ENCODE data around the gene PNPO. TPM values are rescaled to one million over a fixed set of nuclear protein-coding genes. Genes with fewer than 3 reads are reported as not detected.

Gene PNPO
- total and polyA plus RNA-seq, 2 of the 13 experiments (the other 11 are each of a cell fraction or from before 2014, with no cell fraction given), result 47.9 to 63.3 TPM

DNA sequence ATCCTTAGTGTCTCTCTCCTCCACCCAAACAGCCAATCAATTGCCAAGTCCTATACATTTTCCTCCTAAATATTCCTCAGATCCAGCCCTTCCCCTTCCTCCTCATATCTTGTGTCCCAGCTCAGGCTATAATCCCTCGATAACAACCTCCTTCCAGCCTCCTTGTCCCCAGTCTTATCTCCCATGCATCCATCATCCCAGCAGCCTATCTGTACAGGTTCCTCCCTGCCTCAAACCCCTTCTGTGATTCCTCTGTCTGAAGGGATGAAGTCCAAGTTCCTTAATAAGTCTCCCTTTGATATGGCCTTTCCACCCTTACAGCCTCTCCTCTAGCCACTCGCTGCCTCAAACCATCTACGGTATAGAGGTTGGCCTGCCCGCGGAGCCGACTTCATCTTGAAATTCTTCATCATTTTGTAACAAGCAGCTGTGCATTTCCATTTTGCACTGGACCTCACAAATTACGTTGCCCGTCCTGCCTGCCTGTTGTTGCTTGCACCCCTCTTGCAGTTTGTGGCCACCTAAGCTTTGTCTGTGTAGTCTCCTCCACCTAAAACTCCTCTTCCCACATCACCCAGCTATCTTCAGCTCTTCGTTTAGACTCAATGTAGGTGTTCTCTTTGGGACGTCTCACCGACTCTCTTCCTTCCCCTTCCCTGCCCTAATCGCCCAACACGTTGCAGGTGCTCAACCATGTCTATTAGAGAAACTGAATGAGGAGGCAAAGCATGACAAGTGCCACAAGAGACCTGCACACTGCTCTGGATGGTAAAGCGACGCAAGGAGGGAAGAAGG is 28.8 kb downstream of the PNPO start (continued):
- TF ChIP-seq ZNF343 (CRISPR knock-in tag; IDR thresholded peaks at IDR 0.05) (0 out of 2 replicates have a peak, but pooled peaks have one; percentile 47), ZNF232 (CRISPR knock-in tag; IDR thresholded peaks at IDR 0.05; ENCODE audit: borderline replicate concordance) (no peak; the same call in 1 of the 2 replicates), ZNF121 (CRISPR knock-in tag; IDR thresholded peaks at IDR 0.05) (0 out of 2 replicates have a peak, but pooled peaks have one; percentile 44), MAFK (conservative IDR thresholded peaks at IDR 0.05 in 1 of 2, IDR thresholded peaks at IDR 0.05 in 1 of 2; ENCODE audit: low read length in 2 of 2) (no peak), KDM1A (CRISPR knock-in tag; IDR thresholded peaks at IDR 0.05) (0 out of 2 replicates have a peak, but pooled peaks have one; percentile 36), ZSCAN30 (CRISPR knock-in tag; IDR thresholded peaks at IDR 0.05) (no peak), ZNF546 (CRISPR knock-in tag; conservative IDR thresholded peaks at IDR 0.05) (no peak), RFX3 (CRISPR knock-in tag; IDR thresholded peaks at IDR 0.05) (no peak), ZNF510 (CRISPR knock-in tag; IDR thresholded peaks at IDR 0.05; ENCODE audit: low read depth) (no peak), ZNF780A (CRISPR knock-in tag; IDR thresholded peaks at IDR 0.05) (0 out of 2 replicates have a peak, but pooled peaks have one; percentile 71), PHF21A (CRISPR knock-in tag; IDR thresholded peaks at IDR 0.05) (no peak), ZNF460 (CRISPR knock-in tag; IDR thresholded peaks at IDR 0.05; ENCODE audit: borderline replicate concordance) (no peak), CENPX (CRISPR knock-in tag; IDR thresholded peaks at IDR 0.05) (no peak), POGK (CRISPR knock-in tag; conservative IDR thresholded peaks at IDR 0.05) (no peak), HINFP (CRISPR knock-in tag; IDR thresholded peaks at IDR 0.05; ENCODE audit: low read depth) (no peak), RFXANK (CRISPR knock-in tag; IDR thresholded peaks at IDR 0.05) (no peak), PRDM10 (CRISPR knock-in tag; IDR thresholded peaks at IDR 0.05; ENCODE audit: low read depth) (no peak), ZNF616 (CRISPR knock-in tag; IDR thresholded peaks at IDR 0.05; ENCODE audit: low read depth) (no peak)
- TF ChIP-seq, protein P1, sequence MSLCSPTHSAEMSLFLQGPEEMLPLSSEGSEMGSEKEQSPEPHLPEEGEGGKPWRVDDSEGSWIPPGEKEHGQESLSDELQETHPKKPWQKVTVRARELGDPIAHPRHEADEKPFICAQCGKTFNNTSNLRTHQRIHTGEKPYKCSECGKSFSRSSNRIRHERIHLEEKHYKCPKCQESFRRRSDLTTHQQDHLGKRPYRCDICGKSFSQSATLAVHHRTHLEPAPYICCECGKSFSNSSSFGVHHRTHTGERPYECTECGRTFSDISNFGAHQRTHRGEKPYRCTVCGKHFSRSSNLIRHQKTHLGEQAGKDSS (CRISPR knock-in tag; IDR thresholded peaks at IDR 0.05; ENCODE audit: borderline replicate concordance, low read depth), result 0 out of 2 replicates have a peak, but pooled peaks have one; percentile 8
- TF ChIP-seq, protein P2, sequence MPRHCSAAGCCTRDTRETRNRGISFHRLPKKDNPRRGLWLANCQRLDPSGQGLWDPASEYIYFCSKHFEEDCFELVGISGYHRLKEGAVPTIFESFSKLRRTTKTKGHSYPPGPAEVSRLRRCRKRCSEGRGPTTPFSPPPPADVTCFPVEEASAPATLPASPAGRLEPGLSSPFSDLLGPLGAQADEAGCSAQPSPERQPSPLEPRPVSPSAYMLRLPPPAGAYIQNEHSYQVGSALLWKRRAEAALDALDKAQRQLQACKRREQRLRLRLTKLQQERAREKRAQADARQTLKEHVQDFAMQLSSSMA (CRISPR knock-in tag; IDR thresholded peaks at IDR 0.05), result 0 out of 2 replicates have a peak, but pooled peaks have one; percentile 1
